Measurements from ENCODE around the gene FBN2. TPM values are rescaled to one million over a fixed set of nuclear protein-coding genes. Genes with fewer than 3 reads are reported as not detected.
"Not testable (repeated sequence)": the region's sequence is repeated elsewhere in the genome, so short reads cannot be mapped to it uniquely, and the experiment has no call there.

Gene FBN2
- total RNA-seq, 1 experiment from 2014 or later, result 0.31 TPM

DNA sequence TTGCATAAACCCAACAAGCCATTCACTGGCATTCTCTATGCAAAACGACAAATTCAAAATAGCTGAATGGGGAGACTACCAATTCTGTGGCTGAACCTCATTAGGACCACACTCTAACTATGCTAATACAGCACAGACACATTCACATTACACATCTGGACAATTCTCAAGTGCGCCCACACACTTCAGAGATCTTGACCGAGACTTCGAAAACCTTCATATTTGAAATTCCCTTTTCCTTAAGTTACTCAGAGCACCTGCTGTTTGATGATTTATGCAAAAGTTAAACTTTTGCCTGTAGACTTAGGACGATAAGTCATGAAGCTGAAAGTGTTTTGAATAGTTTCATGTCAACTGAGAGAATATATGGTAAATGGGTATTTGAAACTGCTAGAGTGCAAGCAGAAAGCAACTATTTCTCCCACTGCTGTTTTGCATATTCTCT is 111.9 kb downstream of the FBN2 start:
- DNase-seq (ENCODE audit: low spot score), result no peak

DNA sequence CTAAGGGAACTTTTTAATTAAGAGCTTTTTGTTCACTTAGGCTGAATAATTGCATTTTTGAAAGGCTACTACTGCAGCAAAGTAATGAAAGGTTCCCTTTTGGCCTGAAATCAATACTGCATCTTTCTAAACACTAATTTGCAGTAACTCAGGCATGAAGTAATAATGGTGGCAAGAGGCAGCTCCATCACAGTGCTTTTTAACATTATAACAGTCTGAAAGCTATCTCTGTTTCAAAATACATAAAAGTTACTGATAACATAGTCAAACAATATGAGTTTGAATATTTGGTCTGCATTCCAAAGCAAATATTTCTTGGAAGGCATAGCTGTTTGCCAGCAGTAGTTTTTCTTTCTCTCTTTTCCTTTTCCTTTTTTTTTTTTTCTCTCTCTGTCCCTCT is 113.4 kb downstream of the FBN2 start:
- DNase-seq (ENCODE audit: low spot score), result no peak

DNA sequence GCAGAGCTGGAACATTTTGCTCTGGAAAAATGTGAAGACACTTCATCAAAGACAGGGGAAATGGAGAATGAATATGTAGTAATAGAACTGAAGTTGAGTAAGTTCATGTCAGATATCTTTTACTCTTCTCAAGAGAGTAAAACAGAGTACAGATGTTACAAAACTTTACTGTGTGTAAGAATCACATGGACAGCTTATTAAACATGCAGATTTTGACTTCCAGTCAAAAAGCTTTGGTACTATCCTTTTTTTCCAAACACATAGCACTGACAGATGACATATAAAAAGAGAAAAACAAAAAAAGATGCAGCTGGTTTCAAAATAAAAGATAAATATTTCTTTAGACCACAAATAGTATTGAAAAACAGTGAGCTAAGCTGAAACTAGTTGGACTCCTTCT is 115.4 kb downstream of the FBN2 start:
- DNase-seq (ENCODE audit: low spot score), result no peak

DNA sequence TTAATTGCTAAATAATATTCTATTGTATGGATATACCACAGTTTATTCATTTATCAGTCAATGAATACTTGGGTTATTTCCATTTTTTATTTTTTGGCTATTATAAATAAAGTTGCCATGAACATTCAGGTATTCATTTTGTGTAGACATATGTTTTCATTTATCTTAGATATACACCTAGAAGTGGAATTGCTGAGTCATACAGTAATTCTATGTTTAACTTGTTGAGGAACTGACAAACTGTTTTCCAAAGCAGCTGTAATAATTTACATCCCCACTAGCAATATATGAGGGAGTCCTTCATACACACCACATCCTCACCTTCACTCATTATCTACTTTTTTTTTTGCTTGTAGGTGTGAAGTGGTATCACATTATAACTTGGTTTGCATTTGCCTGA is 123.6 kb downstream of the FBN2 start:
- DNase-seq (ENCODE audit: low spot score), result no peak

DNA sequence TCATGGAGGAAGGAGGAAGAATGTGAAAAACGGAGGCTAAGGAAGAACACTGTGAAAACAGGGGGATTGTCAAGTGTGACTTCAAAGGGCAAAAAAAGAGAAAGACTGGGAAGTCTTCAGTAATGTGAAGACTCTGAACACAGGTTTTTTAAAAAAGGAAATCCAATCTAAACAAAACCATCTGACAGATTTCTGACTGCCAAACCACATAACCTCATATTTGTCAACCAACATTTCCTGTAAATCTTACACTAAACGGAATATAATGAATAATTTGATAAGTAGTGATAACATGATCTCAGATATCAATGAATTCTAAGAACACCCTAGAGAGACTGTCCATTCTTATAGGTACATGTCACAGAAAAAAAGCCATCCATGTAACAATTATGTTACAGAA is 124.7 kb downstream of the FBN2 start:
- DNase-seq (ENCODE audit: low spot score), result no peak

DNA sequence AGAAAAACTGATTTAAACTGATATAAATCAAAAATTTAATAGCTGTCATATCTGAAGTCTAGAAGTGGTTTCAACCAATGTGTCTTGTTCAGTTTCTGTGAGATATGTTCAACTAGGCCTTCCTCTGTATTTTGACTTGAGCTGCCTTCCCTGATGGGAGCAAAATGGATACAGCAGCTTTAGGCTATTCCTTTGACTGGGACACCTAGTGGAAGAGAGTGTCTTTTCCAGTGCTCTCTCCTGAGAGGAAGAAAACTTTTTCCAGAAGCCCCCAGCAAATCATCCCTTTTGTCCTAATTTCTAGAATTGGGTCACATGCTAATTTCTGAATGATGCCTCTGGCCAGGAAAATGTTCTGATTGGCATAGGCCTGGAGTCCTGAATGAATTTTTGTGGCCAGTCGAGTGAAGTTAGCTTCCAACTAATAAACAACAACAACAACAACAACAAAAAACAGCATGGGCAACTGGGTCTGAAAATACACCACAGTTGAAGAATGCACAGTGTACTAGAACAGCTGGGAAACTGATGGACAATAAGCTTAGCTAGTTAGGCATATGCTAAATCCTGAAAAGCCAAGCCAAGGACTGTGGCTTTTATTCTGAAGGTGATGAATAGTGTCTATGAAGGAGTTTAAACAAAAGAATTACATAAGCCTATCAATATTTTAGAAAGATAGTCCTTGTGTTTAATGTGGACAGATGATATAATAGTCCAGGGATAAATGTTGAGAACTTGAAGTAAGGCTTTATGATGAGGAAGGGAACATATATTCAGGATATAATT is 125.7 kb downstream of the FBN2 start:
- no peak for DNase-seq (ENCODE audit: low spot score)

DNA sequence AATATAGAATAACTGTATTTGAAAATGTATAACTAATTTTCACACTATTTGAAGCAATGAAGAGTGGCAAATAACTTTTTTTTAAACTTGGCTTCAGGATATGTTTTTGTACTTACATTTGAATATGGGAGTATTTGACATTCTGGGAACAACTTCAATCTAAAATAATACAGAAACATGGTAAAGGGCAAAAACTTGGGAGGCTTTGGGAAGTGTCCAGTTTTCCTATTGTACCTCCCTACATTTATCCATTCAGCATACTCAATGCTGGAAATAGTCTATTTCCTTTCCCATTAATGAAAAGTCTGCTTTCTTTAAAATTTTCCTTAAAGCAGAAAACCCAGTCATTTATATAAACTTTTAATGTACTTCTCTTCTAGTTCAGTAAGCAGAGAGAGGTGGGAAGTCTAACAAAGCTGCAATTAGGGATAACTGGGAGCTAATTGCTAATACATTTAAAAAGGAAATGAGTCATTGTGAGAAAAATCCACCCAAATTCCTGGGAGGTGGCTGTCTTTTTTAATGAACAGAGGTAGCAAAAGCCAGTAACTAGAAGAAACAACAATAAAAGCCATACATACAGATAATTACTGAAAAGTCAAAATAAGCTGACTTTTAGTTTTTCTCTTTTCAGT is 128.8 kb downstream of the FBN2 start:
- peak; percentile 35 for DNase-seq (ENCODE audit: low spot score)

DNA sequence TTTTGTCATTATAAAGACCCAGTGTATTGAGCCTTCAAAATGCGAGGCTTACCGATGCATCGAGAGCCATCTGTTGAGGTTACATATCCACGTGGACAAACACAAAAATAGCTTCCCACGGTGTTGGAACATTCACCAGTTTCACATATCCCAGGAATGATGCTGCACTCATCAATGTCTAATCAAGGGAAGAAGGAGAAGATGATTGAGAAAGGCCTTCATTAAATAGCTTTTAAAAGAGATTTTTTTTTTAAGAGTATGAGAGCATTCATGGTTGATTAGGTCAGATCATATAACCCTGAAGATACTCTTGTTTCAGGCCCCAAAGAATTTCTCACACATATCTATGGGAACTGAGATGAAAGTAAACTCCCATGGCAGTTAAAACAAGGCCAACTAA is 129.4 kb downstream of the FBN2 start:
- DNase-seq (ENCODE audit: low spot score), result no peak

DNA sequence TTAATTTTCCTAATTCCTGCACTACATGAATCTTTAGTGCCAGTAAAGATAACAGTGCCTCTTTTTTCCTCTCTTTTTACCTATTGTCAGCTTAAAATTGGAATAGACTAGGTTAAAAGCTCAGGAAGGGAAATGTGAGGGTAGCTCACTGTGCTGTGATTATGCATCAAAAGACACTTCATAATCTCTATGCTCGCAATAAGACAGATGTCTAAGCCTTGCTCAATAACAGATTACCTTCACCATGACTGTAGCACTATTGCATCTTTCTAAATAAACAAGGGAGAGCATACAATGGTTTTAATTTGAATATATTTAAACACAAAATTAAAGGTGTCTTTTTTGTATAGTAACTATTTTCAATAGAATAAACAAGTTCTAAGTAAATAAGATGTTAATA is 130.1 kb downstream of the FBN2 start:
- DNase-seq (ENCODE audit: low spot score), result no peak

DNA sequence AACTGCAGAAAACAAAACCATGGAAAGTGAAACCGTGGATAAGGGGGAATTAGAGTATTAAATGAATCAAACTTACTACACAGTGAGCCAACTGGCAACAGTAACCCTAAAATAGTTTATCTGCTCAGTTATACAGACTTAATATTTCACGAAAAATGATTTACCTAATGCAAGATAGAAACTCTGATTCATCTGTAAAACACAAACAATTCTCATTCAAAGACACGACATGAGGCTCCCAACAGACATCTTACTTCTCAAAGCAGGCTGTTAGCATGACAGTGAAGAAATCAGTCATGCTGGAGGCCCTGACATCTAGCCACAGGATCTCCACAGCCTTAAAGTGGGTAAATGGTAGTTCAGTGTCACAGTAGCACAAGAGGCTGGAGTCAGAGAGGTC is 131.2 kb downstream of the FBN2 start:
- no peak for DNase-seq (ENCODE audit: low spot score)

DNA sequence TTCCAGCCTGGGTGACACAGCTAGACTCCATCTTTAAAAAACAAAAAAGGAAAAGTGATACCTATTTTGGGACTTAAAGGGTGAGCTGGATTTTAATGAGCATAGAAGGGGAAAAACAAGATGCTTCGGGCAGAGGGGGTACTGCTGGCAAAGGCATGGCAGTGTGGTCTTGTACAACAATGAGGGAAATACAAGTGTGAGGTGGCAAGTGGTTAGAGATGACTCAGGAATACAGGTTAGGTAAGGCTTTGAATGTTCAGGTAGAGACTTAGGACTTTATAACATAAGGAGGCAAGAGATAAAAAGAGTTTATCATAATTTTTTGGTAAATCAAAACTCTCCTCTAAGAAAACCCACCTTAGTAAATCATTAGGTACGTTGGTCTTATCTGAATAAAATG is 132.9 kb downstream of the FBN2 start:
- DNase-seq (ENCODE audit: low spot score), result no peak

DNA sequence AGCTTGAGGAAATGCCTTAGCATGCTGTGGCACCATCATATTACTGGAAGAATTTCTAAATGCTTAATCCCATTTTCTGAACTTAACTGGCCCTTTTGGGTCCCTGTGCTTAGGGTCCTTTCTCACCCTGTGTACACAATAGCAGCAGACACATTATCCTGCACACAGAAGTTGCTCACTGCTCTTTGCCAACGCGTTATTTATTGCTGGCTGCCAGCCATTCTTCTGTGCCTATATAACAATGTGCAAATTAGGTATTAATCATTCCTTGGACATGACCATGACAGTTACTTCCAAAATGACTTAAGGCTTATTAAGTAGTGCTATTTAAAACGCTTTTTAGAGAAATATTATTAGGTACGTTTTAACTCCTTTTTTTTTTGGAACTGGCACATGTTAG is 134.7 kb downstream of the FBN2 start:
- no peak for DNase-seq (ENCODE audit: low spot score)

DNA sequence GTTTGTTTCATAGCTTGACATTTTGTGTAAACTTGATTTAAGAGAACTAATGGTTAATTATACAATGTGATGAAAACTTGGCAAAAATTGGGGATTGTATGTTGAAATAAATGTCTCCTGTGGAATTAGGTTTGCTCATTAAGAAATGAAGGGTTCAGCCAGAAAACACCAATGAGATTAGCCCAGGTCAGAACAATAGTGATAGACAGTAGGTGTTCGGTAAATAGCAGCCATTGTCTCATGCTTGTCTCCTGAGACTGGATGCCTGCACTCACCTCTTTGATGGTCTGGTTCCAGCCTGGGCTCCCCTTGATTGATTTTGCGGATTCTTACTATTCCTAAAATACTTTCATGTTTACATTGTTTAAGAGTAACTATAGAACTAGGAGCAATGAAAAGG is 135.5 kb downstream of the FBN2 start:
- DNase-seq (ENCODE audit: low spot score), result no peak

DNA sequence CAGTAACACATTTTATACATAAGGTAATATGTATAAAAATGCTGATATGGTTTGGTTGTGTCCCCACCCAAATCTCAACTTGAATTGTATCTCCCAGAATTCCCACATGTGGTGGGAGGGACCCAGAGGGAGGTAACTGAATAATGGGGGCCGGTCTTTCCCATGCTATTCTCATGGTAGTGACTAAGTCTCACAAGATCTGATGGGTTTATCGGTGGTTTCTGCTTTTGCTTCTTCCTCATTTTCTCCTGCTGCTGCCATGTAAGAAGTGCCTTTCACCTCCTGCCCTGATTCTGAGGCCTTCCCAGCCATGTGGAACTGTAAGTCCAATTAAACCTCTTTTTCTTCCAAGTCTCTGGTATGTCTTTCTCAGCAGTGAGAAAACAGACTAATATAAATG is 137.3 kb downstream of the FBN2 start:
- not testable (repeated sequence) for DNase-seq (ENCODE audit: low spot score)

DNA sequence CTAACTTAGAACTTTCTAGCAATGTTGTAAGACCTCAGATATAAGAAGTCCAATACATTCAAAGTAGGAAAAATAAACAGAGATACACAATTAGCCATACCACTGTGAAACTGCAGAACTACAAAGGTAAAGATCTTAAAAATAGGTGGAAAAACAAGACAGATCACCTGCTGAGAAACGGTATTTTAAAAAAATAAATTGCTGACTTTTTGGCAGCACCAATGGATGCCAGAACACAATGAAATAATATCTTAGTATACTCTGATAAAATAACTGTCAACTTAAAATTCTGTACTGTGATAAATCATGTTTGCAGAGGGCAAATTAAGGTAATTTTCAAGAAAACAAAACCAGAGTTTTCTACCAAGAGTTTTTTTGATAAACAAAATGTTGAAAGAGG is 138.9 kb downstream of the FBN2 start:
- DNase-seq (ENCODE audit: low spot score), result no peak

DNA sequence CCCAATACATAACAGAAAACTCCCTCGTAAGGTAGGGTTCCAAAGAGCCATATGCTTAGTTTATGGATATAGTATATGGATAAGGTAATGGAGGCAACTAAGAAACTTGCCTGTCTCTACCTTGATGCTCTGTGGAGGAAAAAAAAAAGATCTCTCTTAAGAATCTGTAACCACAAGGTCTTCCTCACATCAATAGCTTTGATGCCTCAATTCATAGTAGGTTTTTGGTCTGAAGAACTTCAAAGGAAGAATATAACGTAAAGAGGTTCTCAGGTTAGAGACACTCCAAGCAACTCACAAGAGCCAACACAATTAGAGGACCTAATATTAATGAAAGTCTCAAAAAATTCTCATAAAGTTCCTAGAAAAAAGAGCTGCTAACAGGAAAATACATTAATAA is 140.2 kb downstream of the FBN2 start:
- no peak for DNase-seq (ENCODE audit: low spot score)

DNA sequence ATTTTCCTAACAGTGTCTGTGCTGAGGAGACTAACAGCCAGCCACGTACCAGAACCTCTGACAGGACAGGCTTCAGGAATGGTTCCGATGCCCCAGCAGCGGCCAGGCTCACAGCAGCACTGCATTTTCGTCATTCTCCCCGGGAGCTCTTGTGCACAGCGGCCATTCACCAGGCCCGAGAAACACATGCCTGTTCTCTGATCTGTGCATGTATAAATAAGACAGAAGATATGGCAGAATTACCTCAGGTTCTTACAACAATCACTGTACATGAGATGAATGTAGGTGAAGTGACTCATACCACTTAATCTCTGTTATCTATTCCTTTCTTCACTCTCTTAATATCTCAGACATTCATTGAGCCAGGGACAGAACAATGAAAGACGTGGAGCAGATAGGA is 143.0 kb downstream of the FBN2 start:
- no peak for DNase-seq (ENCODE audit: low spot score)

DNA sequence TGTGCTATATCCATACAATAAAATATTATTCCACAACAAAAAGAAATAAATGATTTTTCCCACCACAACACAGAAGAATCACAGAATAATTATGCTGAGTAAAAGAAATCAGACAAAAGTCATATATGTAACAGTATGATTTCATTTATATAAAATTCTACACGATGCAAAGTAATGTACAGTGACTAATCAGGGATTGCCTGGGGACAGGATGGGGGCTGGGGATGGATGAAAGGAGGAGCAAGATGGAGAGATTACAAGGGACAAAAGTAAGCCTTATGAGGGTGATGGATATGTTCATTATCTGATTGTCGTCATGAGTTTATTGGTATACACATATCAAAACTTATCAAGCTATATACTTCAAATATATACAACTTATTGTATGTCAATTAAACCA is 154.0 kb downstream of the FBN2 start:
- no peak for DNase-seq (ENCODE audit: low spot score)

DNA sequence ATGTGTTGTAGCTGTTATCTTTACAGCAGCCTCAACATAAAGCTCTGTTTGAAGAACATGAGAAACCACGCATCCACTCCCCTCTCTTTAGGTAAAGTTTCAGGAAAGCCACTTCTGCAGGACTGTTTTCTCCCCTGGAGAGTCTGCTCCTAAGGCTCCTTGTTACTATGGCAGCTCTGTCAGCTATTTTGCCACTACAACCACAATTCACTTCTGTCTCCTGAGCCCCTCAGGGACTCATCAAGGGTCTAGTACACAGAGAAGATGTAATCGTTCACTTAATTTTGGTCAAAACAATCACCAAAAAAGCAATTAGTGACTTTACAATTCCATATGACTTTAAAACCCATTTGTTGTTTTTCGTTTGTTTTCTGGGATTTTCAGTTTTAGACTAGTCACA is 157.7 kb downstream of the FBN2 start:
- no peak for DNase-seq (ENCODE audit: low spot score)

DNA sequence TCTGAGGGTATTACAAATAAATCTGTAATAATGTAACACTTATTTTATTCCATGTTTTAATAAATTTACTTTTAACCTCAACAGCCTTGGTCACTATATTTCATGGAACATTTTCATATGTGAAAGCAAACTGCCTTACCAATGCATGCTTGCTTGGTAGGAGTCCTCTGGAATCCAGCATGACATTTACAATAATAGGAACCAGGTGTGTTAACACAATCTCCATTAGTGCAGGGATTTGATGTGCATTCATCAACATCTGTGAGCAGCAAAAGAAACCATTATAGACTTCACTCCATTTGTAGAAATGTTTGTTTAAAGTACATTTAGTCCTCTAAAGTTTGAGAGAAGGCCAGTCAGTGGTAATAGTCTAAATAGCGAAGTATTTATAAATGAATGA is 159.4 kb downstream of the FBN2 start:
- no peak for DNase-seq (ENCODE audit: low spot score)

DNA sequence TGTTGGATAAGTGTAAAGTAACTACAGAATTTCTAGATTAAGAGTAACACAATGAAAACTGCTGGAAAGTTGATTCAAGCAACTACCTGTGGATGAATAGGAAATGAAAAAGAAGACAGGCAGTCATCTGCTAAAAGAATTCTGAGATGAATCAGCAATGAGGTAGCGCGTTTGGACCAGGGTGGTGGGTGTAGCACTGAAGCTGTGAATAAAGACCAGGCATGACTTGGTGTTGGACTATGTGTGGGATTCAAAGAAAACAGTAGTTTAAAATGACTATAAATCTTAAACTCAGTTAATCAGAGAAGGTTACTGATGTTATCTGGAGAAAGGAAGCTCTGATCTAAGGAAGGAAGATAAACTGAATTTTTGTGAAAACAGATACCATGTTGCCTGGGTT is 159.8 kb downstream of the FBN2 start:
- DNase-seq (ENCODE audit: low spot score), result no peak

DNA sequence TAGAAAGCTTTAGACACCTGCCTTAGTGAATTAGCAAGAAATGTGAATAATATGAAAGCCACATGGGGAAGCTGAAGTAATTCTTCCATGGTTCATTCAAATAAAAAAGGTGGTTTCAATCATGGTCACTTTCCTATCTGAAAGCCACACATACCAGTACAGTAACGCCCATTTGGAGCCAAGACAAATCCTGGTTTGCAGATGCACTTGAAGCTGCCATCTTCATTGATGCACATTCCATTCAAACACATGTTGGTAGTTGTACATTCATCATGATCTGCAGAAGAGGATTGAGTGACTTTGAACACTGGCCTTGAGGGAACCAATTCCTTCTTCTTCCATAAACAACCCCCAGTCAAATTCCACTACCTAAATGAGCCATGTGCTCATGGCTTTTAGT is 161.5 kb downstream of the FBN2 start:
- DNase-seq (ENCODE audit: low spot score), result no peak

DNA sequence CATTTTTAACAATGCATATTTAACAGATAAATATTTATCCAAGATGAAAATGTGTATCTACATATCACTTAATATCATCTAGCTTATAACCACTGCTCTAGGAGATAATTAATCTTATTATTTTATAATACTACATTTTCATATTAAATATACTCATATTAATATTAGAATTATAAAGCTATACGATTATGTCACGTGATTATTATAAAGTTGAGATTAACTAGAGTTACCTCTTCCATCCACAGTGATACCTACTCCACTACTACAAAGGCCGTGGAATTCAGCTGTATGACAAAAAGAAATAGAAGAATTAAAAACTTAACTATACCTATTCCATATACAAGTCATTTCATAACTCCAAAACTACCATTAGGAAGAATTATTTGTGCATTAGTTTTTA is 171.9 kb downstream of the FBN2 start:
- DNase-seq (ENCODE audit: low spot score), result no peak

DNA sequence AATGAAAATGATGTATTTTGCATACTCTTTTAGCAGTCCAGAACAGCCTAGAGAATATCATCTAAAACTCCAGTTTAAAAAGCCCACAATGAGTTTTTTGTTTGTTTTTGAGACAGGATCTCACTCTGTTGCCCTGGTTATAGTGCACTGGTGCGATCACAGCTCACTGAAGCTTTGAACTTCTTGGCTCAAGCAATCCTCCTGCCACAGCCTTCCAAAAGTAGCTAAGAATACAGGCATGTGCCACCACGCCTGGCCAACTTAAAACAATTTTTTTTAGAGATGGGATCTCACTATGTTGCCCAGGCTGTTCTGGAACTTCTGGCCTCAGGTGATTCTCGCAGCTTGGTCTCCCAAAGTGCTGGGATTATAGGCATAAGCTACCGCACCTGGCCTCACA is 175.7 kb downstream of the FBN2 start:
- no peak for DNase-seq (ENCODE audit: low spot score)

Data from HT-29 (cell line).